GM18502 (cell line): ENCODE data around the gene TRIM36.

ENCODE experiments used
- ATAC-seq: cut with Tn5 transposase; IDR thresholded peaks from one replicate; pipeline ENCODE4 v1.9.1; 2021; ENCODE audit warnings: mild to moderate bottlenecking; ENCODE audit not compliant: unreplicated experiment, poor library complexity

The TRIM36 gene

DNA sequence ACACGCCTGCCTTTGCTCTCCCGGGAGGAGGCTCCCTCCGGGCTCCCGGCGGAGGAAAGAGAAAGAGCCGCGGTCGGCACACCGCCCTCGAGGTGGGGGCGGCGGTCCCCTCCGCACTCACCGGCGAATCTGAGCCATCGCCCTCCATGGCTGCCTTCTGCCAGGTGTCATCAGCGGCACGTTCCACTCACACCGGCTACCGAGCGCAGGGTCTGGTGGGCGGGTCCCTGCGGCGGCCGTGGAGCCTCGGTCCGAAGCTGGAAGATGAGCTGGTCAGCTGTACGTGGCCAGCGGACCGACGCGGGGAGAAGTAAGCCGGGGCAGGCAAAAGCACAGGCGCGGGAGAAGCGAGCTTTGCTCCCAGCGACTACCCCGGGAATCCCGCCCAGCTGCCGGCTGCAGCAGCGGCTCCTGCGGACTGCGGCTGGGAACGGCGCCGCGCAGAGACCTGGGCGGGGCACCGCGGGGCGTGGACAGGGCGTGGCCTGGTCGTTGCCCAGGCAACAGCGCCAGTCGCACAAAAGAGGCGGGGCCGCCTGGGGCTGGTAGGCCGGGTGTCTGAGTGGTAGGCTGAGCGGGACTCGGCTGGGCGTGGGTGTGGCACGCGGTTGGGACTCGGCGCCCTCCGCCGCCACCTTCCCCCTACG, at the start of gene TRIM36:
Gene TRIM36 (minus strand): TSS at position 422 of the 647 bp plus-strand sequence. CDS start 274 bp downstream, at position 148.
- peak; percentile 99 for ATAC-seq

DNA sequence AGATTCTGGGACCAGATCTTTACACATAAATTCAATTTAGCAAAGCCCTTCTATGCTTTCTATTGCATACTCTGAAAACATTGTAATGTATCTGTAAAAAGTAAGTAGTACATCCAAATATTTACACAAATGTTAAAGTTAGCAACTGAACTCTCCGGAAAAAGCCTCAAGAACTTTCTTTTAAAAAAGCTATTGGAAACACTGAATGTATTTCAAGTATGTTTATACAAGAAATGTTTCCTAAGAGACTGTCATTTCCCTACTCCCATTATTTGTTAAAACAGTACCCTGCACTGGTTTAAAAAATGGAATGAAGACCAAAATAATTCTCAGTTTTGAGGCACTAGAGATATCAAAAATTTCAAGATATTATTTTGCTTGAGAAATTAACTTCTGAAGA, 44.8 kb upstream of the TRIM36 start:
- ATAC-seq = no peak

DNA sequence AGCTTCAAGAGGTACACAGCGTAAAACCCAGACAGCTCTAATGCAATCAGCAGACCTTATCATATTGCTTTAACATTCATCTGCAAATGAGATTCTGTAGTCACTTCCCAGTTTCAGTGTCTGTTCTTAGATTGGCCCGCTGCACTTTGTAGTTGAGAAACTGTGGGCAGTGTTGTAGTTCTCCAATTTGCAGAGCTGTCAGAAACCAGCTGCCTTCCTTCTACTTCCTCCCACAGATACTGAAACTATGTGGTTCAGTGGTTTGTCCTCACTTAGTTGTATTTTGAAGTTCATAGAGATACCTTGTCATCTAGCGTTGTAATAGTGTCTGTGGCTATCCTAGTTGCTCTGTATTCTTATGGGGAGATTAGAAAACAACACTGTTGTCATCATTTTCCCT, 39.6 kb upstream of the TRIM36 start:
- ATAC-seq = peak; percentile 100

DNA sequence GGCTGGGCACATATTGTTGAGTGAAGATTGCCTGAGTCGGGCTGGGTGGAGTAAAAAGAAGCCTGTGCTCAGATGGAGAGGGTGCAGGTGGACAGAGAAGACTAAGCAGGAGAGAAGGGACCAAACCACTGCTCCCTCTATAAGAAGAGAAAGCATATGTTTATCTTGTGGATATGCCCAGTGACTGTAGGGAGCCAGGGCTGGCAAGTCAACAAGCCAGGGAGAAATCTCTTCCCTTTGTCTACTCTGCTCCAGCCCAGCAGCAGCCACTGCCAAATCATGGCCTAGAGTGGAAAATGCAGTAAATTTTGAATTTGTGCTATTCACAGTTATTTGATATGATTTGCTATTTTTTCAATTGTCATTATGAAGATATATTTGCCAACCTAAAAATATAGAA, 33.2 kb upstream of the TRIM36 start:
- ATAC-seq = no peak

GRCh38 chr5:115196161-115196560, 26.5 kb upstream of the TRIM36 start:
- no peak for ATAC-seq

GRCh38 chr5:115194676-115195075, 25.0 kb upstream of the TRIM36 start:
- no peak for ATAC-seq

DNA sequence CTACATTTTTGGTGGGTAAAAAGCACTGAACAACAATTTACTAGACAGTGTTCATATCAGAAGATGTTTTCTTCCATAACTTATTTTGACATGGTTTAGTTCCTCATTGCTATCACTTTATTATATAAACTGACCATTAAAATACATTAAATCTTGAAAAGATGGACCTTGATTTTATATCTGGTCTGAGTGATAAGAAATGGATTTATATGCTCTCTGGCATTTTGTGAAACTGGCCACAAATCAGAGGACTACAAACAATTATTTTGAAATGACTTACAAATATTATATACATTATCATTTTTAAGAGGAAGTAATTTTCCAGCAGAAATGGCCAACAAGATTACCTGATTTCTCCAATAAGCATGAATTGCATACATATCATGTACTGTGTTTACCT, 23.6 kb upstream of the TRIM36 start:
- ATAC-seq = no peak

GRCh38 chr5:115192098-115192497, 22.4 kb upstream of the TRIM36 start:
- ATAC-seq = no peak

DNA sequence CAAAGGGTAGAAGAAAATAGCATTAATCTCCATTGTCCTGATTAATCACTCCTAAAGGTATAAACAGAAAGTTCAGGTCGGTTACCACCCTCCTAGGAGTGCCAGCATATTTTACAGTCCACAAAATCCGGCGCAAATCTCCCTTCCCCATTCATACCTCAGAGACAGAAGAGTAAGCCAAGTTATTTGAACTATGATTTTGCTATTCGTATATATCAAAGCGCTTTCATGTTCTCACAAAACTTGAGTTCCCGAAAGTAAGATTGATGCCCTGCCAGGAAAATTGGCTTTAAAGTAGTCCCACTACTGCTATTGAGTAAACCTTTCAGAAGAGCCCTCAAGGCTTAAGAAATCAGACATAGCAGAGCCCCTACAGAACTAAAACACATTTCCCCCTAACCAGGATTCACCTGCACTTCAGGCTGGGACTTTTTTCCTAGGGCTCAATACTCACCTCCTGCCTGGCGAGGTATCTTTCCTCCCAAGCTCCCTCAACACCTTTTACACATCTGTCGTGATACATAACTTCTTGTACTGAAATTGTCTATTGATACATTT, 21.8 kb upstream of the TRIM36 start:
- no peak for ATAC-seq

DNA sequence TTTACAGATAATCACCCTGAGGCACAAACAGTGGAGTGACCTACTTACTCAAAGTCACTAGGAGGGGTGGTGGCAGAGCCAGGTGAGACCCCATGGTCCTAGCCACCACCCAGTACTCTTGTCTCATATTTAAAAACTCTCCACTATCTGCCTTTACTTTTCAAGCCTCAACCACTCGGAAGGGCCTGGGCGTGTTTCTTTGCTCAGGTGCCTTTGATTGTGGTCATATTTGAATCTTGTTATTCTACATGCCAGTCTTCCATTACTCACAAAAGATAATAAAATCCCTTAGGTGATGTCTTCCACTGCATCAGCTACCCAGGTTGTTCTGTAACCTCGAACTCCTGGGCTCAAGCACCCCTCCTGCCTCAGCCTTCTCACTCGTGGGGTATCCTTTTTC, 20.7 kb upstream of the TRIM36 start:
- ATAC-seq = no peak

GRCh38 chr5:115189866-115190265, 20.2 kb upstream of the TRIM36 start:
- no peak for ATAC-seq

- no peak for ATAC-seq
These were observed 17.1 kb upstream of the TRIM36 start for GRCh38 chr5:115186794-115187193.

DNA sequence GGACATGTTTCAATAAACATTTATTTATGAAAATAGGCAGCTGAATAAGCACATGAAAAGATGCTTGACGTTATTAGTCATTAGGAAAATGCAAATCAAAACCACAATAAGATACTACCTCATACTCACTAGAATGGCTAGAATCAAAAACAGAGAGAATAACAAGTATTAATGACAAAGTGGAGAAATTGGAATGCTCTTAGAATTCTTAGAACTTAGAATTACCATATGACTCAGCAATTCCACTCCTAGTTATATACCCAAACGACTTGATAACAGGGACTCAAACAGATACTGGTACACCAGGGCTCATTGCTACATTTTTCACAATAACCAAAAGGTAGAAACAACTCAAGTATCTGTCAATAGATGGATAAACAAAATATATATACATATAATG, 15.1 kb upstream of the TRIM36 start:
- no peak for ATAC-seq

DNA sequence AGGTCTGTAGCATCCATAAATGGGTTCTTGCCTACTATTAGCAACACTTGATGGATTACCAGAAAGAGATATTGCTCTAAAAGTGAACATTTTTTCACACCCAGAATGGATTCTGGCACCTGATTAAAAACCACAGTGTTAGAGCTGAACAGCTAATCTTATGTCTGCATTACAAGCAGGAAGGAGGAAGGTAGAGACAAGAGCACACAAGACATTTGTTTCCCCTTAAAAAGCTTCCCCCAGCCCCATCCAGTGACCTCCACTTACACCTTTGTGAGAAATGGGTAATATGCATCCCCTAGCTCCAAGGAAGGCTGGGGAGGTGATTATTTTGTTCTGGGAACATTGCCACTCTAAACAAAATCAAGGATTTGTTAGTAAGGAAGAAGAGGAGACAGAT, 12.0 kb upstream of the TRIM36 start:
- no peak for ATAC-seq

- ATAC-seq = peak; percentile 66
These were observed 10.5 kb upstream of the TRIM36 start for GRCh38 chr5:115180165-115180709.

- ATAC-seq = peak; percentile 45
These were observed 9.9 kb upstream of the TRIM36 start for GRCh38 chr5:115179394-115180164.

GRCh38 chr5:115179030-115179393, 9.3 kb upstream of the TRIM36 start:
- no peak for ATAC-seq

GRCh38 chr5:115170929-115171510, 1.3 kb upstream of the TRIM36 start:
- ATAC-seq = no peak

GRCh38 chr5:115170134-115170928, 623 bp upstream of the TRIM36 start:
- peak; percentile 56 for ATAC-seq

GRCh38 chr5:115168829-115169486, 750 bp downstream of the TRIM36 start:
- peak; percentile 15 for ATAC-seq
